Kidney (tissue), 14 donors: ENCODE data around the gene SH3RF1. TPM values are rescaled to one million over a fixed set of nuclear protein-coding genes. Genes with fewer than 3 reads are reported as not detected.

Experiments used
- DNase-seq, 5 donors: peaks; one replicate each; pipeline ENCODE4 v3.0.0-alpha.2; 2013 to 2020
- FAIRE-seq: peaks from 2 replicates; lab custom pipeline; 2012; peaks lifted over from hg19 to GRCh38; lab: Jason Lieb, UNC
- H3K27ac ChIP-seq, 2 donors: one replicate each; pipeline ENCODE4 v1.7.0; 2013; ENCODE audit warnings: low read depth in 2 of 2, low read length in 2 of 2, inconsistent platforms in 1 of 2
- H3K27me3 ChIP-seq: one replicate; pipeline ENCODE4 v1.7.1; 2013; ENCODE audit warnings: low read length, inconsistent platforms; ENCODE audit not compliant: control insufficient read depth, insufficient read depth
- H3K36me3 ChIP-seq, 3 donors: one replicate each; pipeline versions ENCODE4 v1.7.0 to v1.7.1; 2013; ENCODE audit warnings: low read length in 3 of 3, control low read depth in 1 of 3, inconsistent platforms in 1 of 3; ENCODE audit not compliant: insufficient read depth in 3 of 3, control insufficient read depth in 2 of 3
- H3K4me1 ChIP-seq, 3 donors: one replicate each; pipeline versions ENCODE4 v1.7.0 to v1.7.1; 2013; ENCODE audit warnings: low read length in 3 of 3, inconsistent platforms in 1 of 3, low read depth in 1 of 3; ENCODE audit not compliant: control insufficient read depth in 2 of 3, insufficient read depth in 2 of 3
- H3K4me3 ChIP-seq, 3 donors: one replicate each; pipeline versions ENCODE4 v1.7.0 to v1.8.1; 2013; ENCODE audit warnings: low read length in 3 of 3, control low read depth in 1 of 3, inconsistent platforms in 1 of 3
- H3K9ac ChIP-seq, 3 donors: one replicate each; pipeline versions ENCODE4 v1.7.0 to v1.7.1; 2013; ENCODE audit warnings: low read length in 3 of 3, control low read depth in 1 of 3, inconsistent platforms in 1 of 3
- H3K9me3 ChIP-seq, 3 donors: one replicate each; pipeline versions ENCODE4 v1.7.0 to v1.7.1; 2013; ENCODE audit warnings: low read length in 3 of 3, control low read depth in 1 of 3, inconsistent platforms in 1 of 3; ENCODE audit not compliant: control insufficient read depth in 2 of 3, insufficient read depth in 1 of 3
- CTCF ChIP-seq: IDR thresholded peaks from 3 replicates; pipeline ENCODE4 v1.5.1; 2012; ENCODE audit warnings: mild to moderate bottlenecking, moderate library complexity, borderline replicate concordance; ENCODE audit not compliant: insufficient read depth; ENCODE audit errors: extremely low read depth
- intact Hi-C: fragments of 100-400 bp; cut with DNase I; formaldehyde crosslinking; loops from one replicate; pipeline ENCODE4 v1.11.1; 2022
- polyA plus RNA-seq: library from polyadenylated mRNA; stranded (reverse); fragments of 350-450 nt; fragmentation: Illumina TruSeq; extraction: RNeasy Lipid Tissue Mini Kit (QIAGEN cat#74804); gene quantifications from one replicate; pipeline ENCODE4 v1.2.3, GENCODE V29; 2014; ENCODE audit warnings: low read depth, low replicate concordance; ENCODE audit not compliant: insufficient read depth
- total RNA-seq: library from RNA; stranded (reverse); fragmentation: NEBNext Ultra II Directional; extraction: Animal tissue kit (Norgen Biotek cat#: 25700); gene quantifications from one replicate; pipeline ENCODE4 v1.2.1, GENCODE V29; 2021
- donor health status: control.
- donor health status: control.
- donor health status: control.
- donor health status: control.
- donor health status: control.
- donor health status: DM: yes; HTN: yes; CAD: no.
- donor health status: Normal renal cell carcinoma (clear cell type).

SH3RF1 gene
- total and polyA plus RNA-seq, 2 donors from 2014 or later, result 8.2 to 35.7 TPM

GRCh38 chr4:169090484-169091215 lies 180.1 kb downstream of the SH3RF1 start:
- Histone ChIP-seq H3K27ac (no peak overlapping the region), H3K9me3 (peaks cover 0 to 5% (median 0%) of the 10 kb centered on the region in 3 donors), H3K4me1 (no peaks in the 10 kb centered on the region), H3K4me3 (no peak overlapping the region), H3K36me3 (peaks cover 0 to 9% (median 0%) of the 10 kb centered on the region in 3 donors), H3K27me3 (no peaks in the 10 kb centered on the region), H3K9ac (no peak overlapping the region)
- FAIRE-seq (no peak), DNase-seq (no peak)
- no peak for TF ChIP-seq CTCF
- intact Hi-C loops, result no loop called here

GRCh38 chr4:169089004-169089403 lies 181.8 kb downstream of the SH3RF1 start:
- intact Hi-C loops, result no loop called here
- Histone ChIP-seq H3K27me3 (no peaks in the 10 kb centered on the region), H3K9ac (no peak overlapping the region), H3K4me3 (no peak overlapping the region), H3K4me1 (no peaks in the 10 kb centered on the region), H3K27ac (no peak overlapping the region), H3K36me3 (no peaks in the 10 kb centered on the region), H3K9me3 (peaks cover 0 to 5% (median 0%) of the 10 kb centered on the region in 3 donors)
- TF ChIP-seq CTCF, result no peak
- FAIRE-seq, result no peak
- DNase-seq, result no peak

GRCh38 chr4:169084954-169085353 lies 185.8 kb downstream of the SH3RF1 start:
- Histone ChIP-seq H3K36me3 (no peaks in the 10 kb centered on the region), H3K27ac (no peak overlapping the region)
- intact Hi-C loops, result no loop called here

More at GRCh38 chr4:169084954-169085353, 185.8 kb downstream of the SH3RF1 start:
- H3K9me3 ChIP-seq, result no peaks in the 10 kb centered on the region
- H3K4me3 ChIP-seq, result no peak overlapping the region
- no peak overlapping the region for H3K9ac ChIP-seq
- TF ChIP-seq CTCF, result no peak
- FAIRE-seq (no peak), DNase-seq (no peak)
- H3K27me3 ChIP-seq, result no peaks in the 10 kb centered on the region
- peaks cover 6 to 8% (median 6%) of the 10 kb centered on the region in 3 donors for H3K4me1 ChIP-seq
